ENCODE measurements around the gene USP15. TPM values are rescaled to one million over a fixed set of nuclear protein-coding genes. Genes with fewer than 3 reads are reported as not detected.

USP15 gene
- total RNA-seq, 1 experiment from 2014 or later, result 42.9 TPM

GRCh38 chr12:62407587-62407986, 147.4 kb downstream of the USP15 start:
- ChIA-PET CTCF (no interaction called here), POLR2A (no interaction called here)
- H3K27ac Mint-ChIP-seq (ENCODE audit: unreplicated experiment), result no peak overlapping the region
- peaks cover 6% of the 10 kb centered on the region for H3K36me3 Mint-ChIP-seq (ENCODE audit: insufficient read depth, unreplicated experiment)
- Histone ChIP-seq H3K27me3 (replicated peaks; ENCODE audit: control insufficient read depth, insufficient read depth, low read length) (no peaks in the 10 kb centered on the region), H3K9me3 (no peaks in the 10 kb centered on the region), H3K36me3 (ENCODE audit: control insufficient read depth, insufficient read depth, low read length) (no peaks in the 10 kb centered on the region), H3K4me1 (no peaks in the 10 kb centered on the region), H3K4me3 (ENCODE audit: low read depth, low read length) (no peak overlapping the region)
- H3K4me3 Mint-ChIP-seq (ENCODE audit: unreplicated experiment), result no peak overlapping the region
- no peaks in the 10 kb centered on the region for H3K9me3 Mint-ChIP-seq (ENCODE audit: unreplicated experiment)
- no peaks in the 10 kb centered on the region for H3K4me1 Mint-ChIP-seq (ENCODE audit: low read depth, unreplicated experiment)
- TF ChIP-seq, protein P1, sequence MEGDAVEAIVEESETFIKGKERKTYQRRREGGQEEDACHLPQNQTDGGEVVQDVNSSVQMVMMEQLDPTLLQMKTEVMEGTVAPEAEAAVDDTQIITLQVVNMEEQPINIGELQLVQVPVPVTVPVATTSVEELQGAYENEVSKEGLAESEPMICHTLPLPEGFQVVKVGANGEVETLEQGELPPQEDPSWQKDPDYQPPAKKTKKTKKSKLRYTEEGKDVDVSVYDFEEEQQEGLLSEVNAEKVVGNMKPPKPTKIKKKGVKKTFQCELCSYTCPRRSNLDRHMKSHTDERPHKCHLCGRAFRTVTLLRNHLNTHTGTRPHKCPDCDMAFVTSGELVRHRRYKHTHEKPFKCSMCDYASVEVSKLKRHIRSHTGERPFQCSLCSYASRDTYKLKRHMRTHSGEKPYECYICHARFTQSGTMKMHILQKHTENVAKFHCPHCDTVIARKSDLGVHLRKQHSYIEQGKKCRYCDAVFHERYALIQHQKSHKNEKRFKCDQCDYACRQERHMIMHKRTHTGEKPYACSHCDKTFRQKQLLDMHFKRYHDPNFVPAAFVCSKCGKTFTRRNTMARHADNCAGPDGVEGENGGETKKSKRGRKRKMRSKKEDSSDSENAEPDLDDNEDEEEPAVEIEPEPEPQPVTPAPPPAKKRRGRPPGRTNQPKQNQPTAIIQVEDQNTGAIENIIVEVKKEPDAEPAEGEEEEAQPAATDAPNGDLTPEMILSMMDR (IDR thresholded peaks at IDR 0.05; ENCODE audit: insufficient read depth in 1 of 2, low read depth in 1 of 2, low read length in 1 of 2, severe bottlenecking in 1 of 2, unreplicated experiment in 1 of 2), result no peak
- H3K27me3 Mint-ChIP-seq (ENCODE audit: insufficient read depth, unreplicated experiment), result no peaks in the 10 kb centered on the region
- no TSS peak for BruUV-seq (replicated peaks)
- intact Hi-C loops (cut with micrococcal nuclease; ENCODE audit: unreplicated experiment), result no loop called here
- no peak for DNase-seq

- Mint-ChIP-seq H3K27ac (ENCODE audit: unreplicated experiment) (no peak overlapping the region), H3K36me3 (ENCODE audit: insufficient read depth, unreplicated experiment) (no peaks in the 10 kb centered on the region), H3K4me3 (ENCODE audit: unreplicated experiment) (no peak overlapping the region), H3K4me1 (ENCODE audit: low read depth, unreplicated experiment) (no peaks in the 10 kb centered on the region), H3K27me3 (ENCODE audit: insufficient read depth, unreplicated experiment) (no peaks in the 10 kb centered on the region), H3K9me3 (ENCODE audit: unreplicated experiment) (no peaks in the 10 kb centered on the region)
- H3K4me1 ChIP-seq, result no peaks in the 10 kb centered on the region
- intact Hi-C loops (cut with micrococcal nuclease; ENCODE audit: unreplicated experiment), result no loop called here
- no peak overlapping the region for H3K4me3 ChIP-seq (ENCODE audit: low read depth, low read length)
- H3K9me3 ChIP-seq, result no peaks in the 10 kb centered on the region
- ChIA-PET CTCF (interaction anchor here (1.1 kb wide), 1 partner anchor 26 kb away, joined by 3 read pairs; no protein-coding TSS in a partner anchor), POLR2A (no interaction called here)
- TF ChIP-seq, protein P1 (IDR thresholded peaks at IDR 0.05; ENCODE audit: insufficient read depth in 1 of 2, low read depth in 1 of 2, low read length in 1 of 2, severe bottlenecking in 1 of 2, unreplicated experiment in 1 of 2), result no peak
- no peaks in the 10 kb centered on the region for H3K27me3 ChIP-seq (replicated peaks; ENCODE audit: control insufficient read depth, insufficient read depth, low read length)
- no TSS peak for BruUV-seq (replicated peaks)
- no peak for DNase-seq
- H3K36me3 ChIP-seq (ENCODE audit: control insufficient read depth, insufficient read depth, low read length), result no peaks in the 10 kb centered on the region
Measured at GRCh38 chr12:62409068-62409467, 148.9 kb downstream of the USP15 start.

GRCh38 chr12:62414180-62414579, 154.0 kb downstream of the USP15 start:
- Mint-ChIP-seq H3K27ac (ENCODE audit: unreplicated experiment) (no peak overlapping the region), H3K27me3 (ENCODE audit: insufficient read depth, unreplicated experiment) (peaks cover under 1% of the 10 kb centered on the region), H3K36me3 (ENCODE audit: insufficient read depth, unreplicated experiment) (no peaks in the 10 kb centered on the region), H3K4me3 (ENCODE audit: unreplicated experiment) (no peak overlapping the region), H3K9me3 (ENCODE audit: unreplicated experiment) (peaks cover 14% of the 10 kb centered on the region), H3K4me1 (ENCODE audit: low read depth, unreplicated experiment) (no peaks in the 10 kb centered on the region)
- intact Hi-C loops (cut with micrococcal nuclease; ENCODE audit: unreplicated experiment), result no loop called here
- H3K4me3 ChIP-seq (ENCODE audit: low read depth, low read length), result no peak overlapping the region
- TF ChIP-seq, protein P1 (IDR thresholded peaks at IDR 0.05; ENCODE audit: insufficient read depth in 1 of 2, low read depth in 1 of 2, low read length in 1 of 2, severe bottlenecking in 1 of 2, unreplicated experiment in 1 of 2), result no peak
- BruUV-seq (replicated peaks), result no TSS peak
- ChIA-PET CTCF (no interaction called here), POLR2A (no interaction called here)
- no peaks in the 10 kb centered on the region for H3K36me3 ChIP-seq (ENCODE audit: control insufficient read depth, insufficient read depth, low read length)
- no peaks in the 10 kb centered on the region for H3K4me1 ChIP-seq
- H3K27me3 ChIP-seq (replicated peaks; ENCODE audit: control insufficient read depth, insufficient read depth, low read length), result no peaks in the 10 kb centered on the region
- no peak for DNase-seq
- peaks cover 13% of the 10 kb centered on the region for H3K9me3 ChIP-seq

Data from Caco-2 (cell line).